Measurements from ENCODE around the gene TBX15.
"Not testable (repeated sequence)": the region's sequence is repeated elsewhere in the genome, so short reads cannot be mapped to it uniquely, and the experiment has no call there.

Gene TBX15

DNA sequence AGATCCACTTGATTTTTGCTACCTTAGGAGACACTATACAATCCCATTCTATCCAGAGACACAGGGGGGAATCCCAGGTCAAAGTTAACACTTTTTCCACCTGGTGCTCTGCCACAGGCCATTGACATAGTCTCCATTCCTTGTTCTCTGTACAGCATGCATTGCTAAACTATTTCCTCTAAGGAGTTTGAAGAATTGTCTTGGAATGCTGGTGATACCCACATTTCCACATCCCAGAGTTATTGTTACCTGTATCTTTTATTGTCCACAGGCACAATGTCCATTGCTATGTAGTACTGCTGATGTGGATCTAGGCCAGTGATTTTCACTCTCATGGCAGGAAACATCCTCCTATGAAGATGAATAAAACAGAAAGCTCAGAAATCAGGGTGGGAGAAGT, 61.9 kb downstream of the TBX15 start:
- no peak for DNase-seq (ENCODE audit: low spot score)

DNA sequence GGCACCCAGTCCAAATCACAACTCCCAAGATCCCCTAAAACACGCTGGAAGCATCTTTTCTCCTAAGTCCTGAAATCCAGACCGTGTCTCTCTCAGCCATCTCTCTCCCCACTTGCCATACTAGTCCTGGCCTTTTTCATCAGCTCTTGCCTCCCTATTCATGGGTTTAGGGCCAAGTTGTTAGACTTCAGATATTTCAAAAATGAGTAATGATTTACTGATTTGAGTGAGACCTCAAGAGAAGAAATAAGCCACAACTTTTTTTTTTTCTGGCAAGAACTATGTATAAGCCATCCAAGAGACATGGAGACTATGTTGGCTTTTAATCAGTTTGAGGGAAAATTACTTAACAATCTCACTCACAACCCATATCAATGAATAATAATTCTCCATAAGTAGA, 62.5 kb downstream of the TBX15 start:
- DNase-seq (ENCODE audit: low spot score): no peak

GRCh38 chr1:118923319-118923718, 64.8 kb downstream of the TBX15 start:
- no peak for DNase-seq (ENCODE audit: low spot score)

DNA sequence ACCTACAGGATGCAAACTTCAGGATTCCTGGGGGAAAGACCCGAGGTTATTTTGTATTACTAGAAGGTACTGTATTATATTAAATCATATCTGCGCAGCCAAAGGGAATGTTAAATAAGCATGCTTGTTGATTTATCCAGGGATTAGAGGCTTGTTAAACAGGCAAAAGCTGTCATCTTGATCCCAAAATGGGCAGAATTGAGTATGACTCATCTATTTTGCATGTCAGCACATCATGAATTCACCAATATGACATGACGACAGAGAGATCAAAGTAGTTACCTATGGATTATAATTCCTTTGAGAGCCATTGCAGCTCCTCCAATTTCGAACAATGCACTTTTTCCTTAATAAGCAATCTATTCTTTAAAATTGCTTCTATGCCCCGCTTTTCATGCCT, 66.1 kb downstream of the TBX15 start:
- DNase-seq (ENCODE audit: low spot score): no peak

GRCh38 chr1:118920124-118920717, 67.9 kb downstream of the TBX15 start:
- no peak for DNase-seq (ENCODE audit: low spot score)

GRCh38 chr1:118918940-118919259, 69.2 kb downstream of the TBX15 start:
- no peak for DNase-seq (ENCODE audit: low spot score)

DNA sequence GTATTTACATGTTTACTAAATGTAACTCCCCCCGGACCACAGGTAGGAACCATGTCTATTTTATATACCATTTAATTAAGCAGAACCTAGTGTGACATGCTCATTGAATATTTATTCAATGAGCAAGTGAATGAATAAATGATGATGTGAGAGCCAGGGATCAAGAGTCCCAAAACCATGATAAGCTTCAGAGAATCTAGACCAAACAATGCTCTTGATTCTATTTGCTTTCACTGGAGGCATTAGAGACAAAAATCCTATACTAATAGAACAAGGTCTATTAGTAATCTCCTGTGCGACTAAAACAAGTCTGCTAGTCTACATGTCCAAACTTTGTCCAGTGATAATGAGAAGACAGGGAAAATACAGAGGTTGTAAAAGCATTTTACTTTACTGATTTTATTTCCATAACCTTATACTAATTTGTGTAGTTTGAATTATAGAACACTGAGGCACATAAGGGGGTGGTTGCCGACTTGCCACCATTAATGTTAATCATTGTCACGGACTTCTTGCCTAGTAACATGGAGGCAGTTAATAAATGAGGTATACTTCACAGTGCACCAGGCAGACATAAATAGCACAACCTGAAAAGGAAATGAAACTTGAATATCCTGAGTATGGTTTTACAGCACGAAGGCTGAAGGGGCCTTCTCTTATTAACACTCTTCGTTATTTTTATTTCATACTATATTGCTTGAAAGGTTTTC, 69.8 kb downstream of the TBX15 start:
- no peak for DNase-seq (ENCODE audit: low spot score)

- DNase-seq (ENCODE audit: low spot score): not testable (repeated sequence)
These were observed 71.8 kb downstream of the TBX15 start for GRCh38 chr1:118916346-118916745.

DNA sequence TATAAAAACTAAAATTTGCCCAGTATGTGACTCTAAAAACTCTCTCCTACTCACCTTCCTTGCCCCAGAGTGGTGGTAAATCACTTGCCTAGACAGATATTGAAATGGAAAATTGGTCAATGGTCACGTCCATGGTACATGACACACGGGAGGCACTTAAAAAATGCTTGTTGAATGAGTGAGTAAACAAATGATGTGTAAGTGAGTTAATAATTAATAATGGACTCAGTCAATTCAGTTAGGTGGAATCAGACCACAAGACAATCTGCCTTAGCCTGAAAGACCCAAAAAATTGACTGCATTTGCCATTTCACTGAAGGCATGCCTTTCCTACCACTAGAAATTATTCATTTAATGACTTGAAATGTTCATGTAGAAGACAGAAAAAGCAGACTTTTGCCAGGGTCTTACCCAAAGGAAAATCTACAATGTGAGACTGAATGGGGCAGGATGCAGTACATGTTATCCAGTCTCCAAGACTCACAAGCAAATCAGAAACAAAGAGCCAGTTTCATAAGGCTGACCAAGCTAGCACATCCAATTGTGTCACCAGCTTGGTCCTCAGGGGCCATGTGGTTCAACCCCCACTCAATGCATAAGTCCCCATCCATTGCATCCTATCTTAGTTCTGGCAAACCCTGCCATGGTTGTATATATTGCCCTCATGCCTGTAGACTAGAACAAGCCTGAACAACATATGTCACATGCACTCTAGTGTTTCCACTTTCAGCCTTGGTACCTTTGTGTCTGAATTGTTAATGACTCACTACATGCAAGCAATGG, 73.6 kb downstream of the TBX15 start:
- DNase-seq (ENCODE audit: low spot score): no peak

GRCh38 chr1:118913818-118914217, 74.3 kb downstream of the TBX15 start:
- no peak for DNase-seq (ENCODE audit: low spot score)

DNA sequence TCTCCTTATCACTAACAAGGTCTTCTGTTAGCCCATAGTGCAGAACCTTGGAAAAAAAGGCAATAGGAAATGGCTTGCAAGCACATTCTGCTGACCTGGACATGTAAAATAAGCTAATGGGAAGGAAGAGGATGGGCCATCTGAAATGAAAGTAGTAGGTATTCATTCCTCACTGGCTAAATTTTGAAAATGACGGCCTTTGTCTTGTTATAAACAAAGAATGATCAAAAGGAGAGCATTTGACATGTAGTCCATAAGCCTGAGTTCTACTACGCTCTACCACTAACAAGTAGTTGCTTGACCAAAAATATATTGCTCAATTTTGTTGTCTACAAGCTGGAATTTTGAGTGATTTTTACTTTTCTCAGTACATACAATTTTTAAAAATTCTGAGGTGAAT, 75.6 kb downstream of the TBX15 start:
- no peak for DNase-seq (ENCODE audit: low spot score)

GRCh38 chr1:118911571-118911970, 76.6 kb downstream of the TBX15 start:
- no peak for DNase-seq (ENCODE audit: low spot score)

- no peak for DNase-seq (ENCODE audit: low spot score)
These were observed 80.7 kb downstream of the TBX15 start for GRCh38 chr1:118907466-118907865.

DNA sequence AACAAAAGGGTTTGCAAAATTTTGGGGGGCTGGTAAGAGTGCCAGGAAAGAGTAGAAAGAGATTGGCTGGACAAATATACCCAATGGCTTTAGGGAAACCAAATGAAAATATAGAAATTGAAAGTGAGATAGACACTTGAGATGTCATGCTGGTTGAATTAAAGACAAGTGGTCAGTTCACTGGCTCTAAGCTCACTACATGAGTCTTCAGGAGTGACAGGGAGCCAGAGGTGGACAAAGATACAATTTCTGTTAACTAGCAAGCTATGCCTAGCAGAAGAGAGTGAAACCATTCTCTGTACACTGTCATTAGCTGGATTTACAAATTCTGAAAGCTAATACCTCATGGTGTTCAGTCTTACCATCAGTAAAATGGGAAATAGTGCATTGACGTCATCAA, 82.5 kb downstream of the TBX15 start:
- no peak for DNase-seq (ENCODE audit: low spot score)

GRCh38 chr1:118905196-118905595, 82.9 kb downstream of the TBX15 start:
- DNase-seq (ENCODE audit: low spot score): no peak

DNA sequence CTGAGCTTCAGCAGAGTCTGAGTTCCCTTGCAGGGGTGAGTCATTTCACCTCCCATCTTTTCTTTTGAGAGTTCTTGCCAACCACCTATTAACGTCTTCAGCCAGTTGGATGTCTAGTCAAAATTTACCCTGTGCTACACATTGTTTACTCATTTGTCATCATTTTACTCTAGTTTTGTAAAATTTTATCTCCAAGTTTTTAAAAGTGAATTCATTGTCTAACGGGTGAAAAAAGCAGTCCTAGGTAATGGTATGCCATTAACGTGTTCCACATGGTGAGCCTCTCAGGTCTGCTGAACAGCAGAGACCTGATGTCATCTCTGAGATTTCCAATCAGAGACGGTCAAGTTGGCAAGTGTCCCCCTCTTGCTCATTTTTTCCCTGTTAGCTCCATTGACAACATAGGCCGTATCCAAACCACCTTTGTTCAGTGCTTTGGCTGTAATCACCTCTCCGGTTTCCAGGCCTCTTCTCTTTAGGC, 85.4 kb downstream of the TBX15 start:
- DNase-seq (ENCODE audit: low spot score): no peak

DNA sequence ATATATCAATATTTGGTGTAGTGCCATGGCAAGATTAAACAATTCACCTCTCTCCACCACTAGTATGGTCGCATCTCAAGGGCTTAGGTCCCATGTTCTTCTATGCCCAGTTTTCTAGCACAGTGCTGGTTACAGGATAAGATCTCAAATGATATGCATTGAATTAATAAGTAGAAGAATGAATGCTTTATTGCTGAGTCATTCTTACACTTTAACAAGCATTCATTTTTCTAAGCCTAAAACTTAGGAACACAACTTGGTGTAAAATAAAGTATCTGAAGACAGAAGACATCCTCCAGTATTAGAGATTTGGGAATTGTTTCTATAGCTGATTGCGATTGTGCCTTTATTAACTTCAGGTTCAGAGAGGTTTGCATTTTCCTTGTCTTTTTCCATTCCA, 85.8 kb downstream of the TBX15 start:
- DNase-seq (ENCODE audit: low spot score): no peak

DNA sequence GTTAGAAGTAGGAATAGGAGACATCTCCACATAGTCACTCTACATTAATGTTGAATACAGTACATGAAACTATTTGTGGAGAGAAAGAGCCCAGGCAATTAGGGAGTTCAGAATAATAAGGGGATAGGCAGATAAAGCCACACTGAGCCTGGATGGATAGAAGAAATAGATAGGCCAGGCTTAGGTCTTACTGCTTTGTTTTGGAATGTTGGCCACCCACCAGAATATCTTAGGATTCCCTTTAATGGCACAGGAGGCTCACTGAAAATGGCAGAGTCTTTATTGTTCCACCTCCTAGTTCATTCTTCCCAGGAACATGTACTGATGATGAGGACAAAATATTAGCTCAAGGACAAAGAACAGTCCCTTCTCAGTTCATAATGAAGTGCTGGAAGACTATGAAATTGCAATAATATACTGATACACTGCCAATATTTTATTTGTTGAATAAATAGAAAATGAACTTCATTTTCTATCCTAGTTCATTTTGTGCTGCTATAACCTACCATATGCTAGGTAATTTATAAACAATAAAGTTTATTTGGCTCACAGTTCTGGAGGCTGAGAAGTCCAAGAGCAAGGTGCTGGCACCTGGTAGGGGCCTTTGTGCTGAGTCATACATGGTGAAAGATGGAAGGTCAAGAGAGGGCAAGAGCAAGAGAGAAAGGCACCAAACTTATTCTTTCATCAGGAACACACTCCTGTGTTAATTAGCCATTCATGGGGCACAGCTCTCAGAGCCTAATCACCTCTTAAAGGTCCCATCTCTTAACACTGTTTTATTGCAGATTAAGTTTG, 87.3 kb downstream of the TBX15 start:
- no peak for DNase-seq (ENCODE audit: low spot score)

- DNase-seq (ENCODE audit: low spot score): no peak
These were observed 88.8 kb downstream of the TBX15 start for GRCh38 chr1:118899340-118899739.

- DNase-seq (ENCODE audit: low spot score): no peak
These were observed 89.4 kb downstream of the TBX15 start for GRCh38 chr1:118898712-118899111.

- no peak for DNase-seq (ENCODE audit: low spot score)
These were observed 91.7 kb downstream of the TBX15 start for GRCh38 chr1:118896416-118896815.

- no peak for DNase-seq (ENCODE audit: low spot score)
These were observed 93.3 kb downstream of the TBX15 start for GRCh38 chr1:118894836-118895235.
